ENCODE measurements around the gene OR8D1. TPM values are rescaled to one million over a fixed set of nuclear protein-coding genes. Genes with fewer than 3 reads are reported as not detected.

OR8D1 gene
- total RNA-seq (ENCODE audit: low replicate concordance) = not detected in 2 replicates

DNA sequence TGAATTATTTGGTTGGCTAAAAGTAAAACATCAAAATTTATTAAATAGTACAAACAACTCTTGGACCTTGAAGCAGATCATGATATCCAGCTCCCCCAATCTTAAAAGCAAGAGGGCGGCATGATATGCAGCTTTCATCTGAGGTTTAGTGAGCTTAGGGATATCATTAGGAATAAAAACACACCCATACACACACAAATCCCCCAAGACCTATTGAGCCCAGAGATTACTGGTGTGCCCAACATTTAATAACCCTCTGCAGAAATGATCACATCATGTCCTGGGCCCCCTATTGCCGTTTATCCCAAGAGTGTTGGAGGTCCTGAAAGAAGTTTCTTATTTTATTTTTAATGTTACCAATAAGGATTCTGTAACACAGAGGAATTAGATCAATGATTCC, at the start of gene OR8D1:
Gene OR8D1, minus strand, starts transcription at position 101 of the 400 bp plus-strand sequence. CDS start 3,183 bp downstream, outside the sequence.
- TF ChIP-seq, protein P1, sequence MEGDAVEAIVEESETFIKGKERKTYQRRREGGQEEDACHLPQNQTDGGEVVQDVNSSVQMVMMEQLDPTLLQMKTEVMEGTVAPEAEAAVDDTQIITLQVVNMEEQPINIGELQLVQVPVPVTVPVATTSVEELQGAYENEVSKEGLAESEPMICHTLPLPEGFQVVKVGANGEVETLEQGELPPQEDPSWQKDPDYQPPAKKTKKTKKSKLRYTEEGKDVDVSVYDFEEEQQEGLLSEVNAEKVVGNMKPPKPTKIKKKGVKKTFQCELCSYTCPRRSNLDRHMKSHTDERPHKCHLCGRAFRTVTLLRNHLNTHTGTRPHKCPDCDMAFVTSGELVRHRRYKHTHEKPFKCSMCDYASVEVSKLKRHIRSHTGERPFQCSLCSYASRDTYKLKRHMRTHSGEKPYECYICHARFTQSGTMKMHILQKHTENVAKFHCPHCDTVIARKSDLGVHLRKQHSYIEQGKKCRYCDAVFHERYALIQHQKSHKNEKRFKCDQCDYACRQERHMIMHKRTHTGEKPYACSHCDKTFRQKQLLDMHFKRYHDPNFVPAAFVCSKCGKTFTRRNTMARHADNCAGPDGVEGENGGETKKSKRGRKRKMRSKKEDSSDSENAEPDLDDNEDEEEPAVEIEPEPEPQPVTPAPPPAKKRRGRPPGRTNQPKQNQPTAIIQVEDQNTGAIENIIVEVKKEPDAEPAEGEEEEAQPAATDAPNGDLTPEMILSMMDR (IDR thresholded peaks at IDR 0.05; ENCODE audit: insufficient read depth, low read length) = no peak
- no peak within 1 kb of the TSS for H3K4me3 ChIP-seq (ENCODE audit: low read depth, low read length)

DNA sequence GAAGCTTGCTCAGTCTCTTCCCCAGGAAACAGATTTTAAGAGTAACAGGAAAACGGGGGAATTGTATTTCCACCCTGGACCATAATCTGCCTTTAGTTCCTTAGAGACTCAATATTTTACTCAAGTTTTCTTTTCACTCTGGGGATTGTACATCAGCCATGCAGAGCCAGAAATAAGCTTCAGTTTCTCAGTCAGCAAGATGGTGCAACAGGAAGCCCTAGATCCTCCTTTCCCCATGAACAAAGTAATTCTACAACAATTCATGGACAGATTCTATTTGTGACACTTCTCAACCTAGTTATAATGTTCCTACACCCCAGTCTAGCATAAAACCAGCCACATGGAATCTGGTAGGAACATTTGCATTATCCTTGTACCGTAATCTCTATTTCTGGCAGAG, 45.8 kb upstream of the OR8D1 start:
- H3K4me3 ChIP-seq (ENCODE audit: low read depth, low read length) = no peak overlapping the region
- TF ChIP-seq, protein P1 (IDR thresholded peaks at IDR 0.05; ENCODE audit: insufficient read depth, low read length) = no peak
- no peak for DNase-seq (ENCODE audit: low read depth)

More for the DNA sequence above, at the start of gene OR8D1:
- DNase-seq (ENCODE audit: low read depth) = no peak

DNA sequence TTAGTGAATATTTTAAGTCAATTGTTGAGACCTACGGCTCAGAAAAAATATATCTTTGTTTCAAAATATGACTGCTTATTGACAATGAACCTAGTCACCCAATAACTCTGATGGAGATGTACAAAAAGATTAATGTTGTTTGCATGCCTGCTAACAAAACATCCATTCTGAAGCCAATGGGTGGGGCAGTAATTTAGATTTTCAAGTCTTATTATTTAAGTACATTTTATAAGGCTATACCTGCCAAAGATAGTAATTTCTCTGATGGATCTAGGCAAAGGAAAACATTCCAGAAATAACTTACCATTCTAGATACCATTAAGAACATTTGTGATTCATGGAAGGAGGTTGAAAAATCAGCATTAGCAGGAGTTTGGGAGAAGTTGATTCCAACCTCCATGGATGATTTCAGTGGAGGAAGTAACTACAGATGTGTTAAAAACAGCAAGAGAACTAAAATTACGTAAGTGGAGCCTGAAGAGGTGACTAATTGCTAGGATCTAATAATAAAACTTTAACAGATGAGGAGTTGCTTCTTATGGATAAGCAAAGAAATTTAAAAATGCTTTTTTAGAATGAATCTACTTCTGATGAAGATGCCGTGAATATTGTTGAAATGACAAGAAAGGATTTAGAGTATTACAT, 32.7 kb upstream of the OR8D1 start:
- TF ChIP-seq, protein P1 (IDR thresholded peaks at IDR 0.05; ENCODE audit: insufficient read depth, low read length) = no peak
- no peak overlapping the region for H3K4me3 ChIP-seq (ENCODE audit: low read depth, low read length)
- no peak for DNase-seq (ENCODE audit: low read depth)

DNA sequence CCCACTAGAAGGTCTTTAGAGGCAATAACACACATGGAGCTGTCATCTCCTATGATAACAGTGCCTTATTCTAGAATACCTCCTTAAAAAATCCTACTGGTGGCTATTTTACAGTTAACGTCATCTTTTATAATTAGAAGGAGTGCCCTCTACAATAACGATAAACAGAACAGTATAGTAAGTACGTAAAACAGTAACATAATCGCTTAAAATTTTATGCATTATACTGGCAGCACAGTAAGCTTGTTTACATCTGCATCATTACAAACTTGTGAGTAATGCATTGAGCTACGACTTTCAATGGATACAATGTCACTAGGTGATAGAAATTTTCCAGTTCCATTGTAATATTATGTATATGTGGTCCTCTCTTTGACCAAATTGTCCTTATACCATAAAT, 30.6 kb upstream of the OR8D1 start:
- TF ChIP-seq, protein P1 (IDR thresholded peaks at IDR 0.05; ENCODE audit: insufficient read depth, low read length) = no peak
- no peak for DNase-seq (ENCODE audit: low read depth)
- H3K4me3 ChIP-seq (ENCODE audit: low read depth, low read length) = no peak overlapping the region

DNA sequence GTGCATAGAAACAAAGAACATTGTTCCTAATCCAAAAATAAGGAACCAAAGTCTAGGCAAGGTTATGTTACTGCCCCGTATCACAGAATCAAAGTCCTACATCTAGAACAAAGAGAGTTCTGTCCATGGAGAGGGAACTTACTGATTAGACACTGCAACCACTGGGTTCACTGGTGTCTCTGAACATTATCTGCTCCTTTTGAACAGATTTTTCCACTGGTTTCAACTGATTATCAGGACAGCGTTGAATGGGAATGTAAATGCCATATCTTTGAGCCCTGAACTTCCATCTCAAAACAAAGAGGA, 26.3 kb upstream of the OR8D1 start:
- TF ChIP-seq, protein P1 (IDR thresholded peaks at IDR 0.05; ENCODE audit: insufficient read depth, low read length) = no peak
- no peak overlapping the region for H3K4me3 ChIP-seq (ENCODE audit: low read depth, low read length)
- DNase-seq (ENCODE audit: low read depth) = no peak

DNA sequence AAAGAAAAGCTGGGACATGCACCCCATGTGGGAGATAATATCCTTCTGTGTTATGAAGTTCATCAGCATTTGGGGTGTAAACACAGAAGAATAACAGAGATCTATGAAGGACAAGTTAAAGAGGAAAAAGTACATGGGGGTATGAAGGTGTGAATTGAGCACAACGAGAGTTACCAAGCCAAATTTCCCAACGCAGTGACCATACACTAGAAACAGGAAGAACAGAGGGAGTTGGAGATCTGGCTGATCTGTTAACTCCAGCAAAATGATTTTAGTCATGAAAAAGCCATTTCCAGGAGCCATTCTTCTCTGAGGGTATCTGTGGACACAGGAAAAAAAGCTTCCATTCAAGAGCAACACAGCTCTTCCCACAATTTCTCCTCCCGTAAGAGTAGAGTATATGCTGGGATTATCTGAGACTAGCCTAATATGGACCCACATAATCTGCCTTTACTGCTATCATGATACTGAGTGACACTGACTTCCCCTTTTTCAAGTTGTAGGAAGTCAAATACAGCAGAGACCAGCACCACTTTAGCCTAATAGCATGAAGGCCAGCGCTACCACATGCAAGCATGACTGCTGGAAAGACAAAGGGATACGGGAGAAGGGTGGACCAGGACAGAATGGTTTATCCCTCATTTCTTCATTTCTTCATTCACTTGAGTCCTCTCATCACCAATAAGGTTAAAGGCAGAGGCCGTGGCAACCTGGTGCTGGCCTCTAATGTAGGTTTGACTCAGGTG, 25.8 kb upstream of the OR8D1 start:
- H3K4me3 ChIP-seq (ENCODE audit: low read depth, low read length) = no peak overlapping the region
- DNase-seq (ENCODE audit: low read depth) = no peak
- TF ChIP-seq, protein P1 (IDR thresholded peaks at IDR 0.05; ENCODE audit: insufficient read depth, low read length) = no peak

Data from fibroblast of the aortic adventitia (primary cell).